22Rv1 (cell line): ENCODE results near the gene GPBAR1.

Experiments used
- H3K27ac ChIP-seq: fragments of 450-650 bp; 2 replicates; pipeline ENCODE4 v1.5.1; 2017
- ZFX ChIP-seq: fragments of 450-650 bp; IDR thresholded peaks from 2 replicates; pipeline ENCODE4 v1.6.1; 2017; ENCODE audit warnings: antibody characterized with exemption, borderline replicate concordance
- TF ChIP-seq, protein P1 (sequence below): fragments of 450-650 bp; IDR thresholded peaks from 2 replicates; pipeline ENCODE4 v1.5.1; 2017; ENCODE audit warnings: mild to moderate bottlenecking

The GPBAR1 gene

DNA sequence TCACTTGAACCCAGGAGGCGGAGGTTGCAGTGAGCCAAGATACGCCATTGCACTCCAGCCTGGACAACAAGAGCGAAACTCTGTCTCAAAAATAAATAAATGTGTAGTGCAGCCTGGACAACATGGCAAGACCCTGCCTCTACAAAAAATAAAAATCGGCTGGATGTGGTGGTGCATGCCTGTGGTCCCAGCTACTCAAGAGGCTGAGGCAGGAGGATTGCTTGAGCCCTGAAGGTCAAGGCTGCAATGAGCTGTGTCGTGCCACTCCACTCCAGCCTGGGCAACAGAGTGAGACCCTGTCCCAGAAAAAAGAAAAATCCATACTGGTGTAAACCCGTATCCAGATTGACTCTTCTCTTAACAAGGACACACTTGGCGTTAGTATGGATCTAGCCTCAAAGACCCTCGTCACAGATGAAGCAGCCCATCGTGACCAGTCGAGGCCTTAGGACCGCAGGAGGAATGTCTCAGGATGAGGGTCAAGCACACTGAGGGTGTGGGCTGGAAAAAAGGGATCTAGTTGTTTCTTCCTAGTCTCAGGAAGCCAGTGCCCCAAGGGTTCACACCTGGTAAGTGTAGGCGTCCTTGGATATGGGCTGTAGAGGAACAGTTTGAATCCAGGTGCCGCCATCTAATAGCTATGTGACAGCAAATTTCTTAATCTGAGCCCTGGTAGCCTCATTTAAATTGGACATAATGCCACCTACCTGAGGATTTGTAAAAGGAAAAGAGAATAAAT is 4.0 kb upstream of the GPBAR1 start:
- TF ChIP-seq, protein P1, sequence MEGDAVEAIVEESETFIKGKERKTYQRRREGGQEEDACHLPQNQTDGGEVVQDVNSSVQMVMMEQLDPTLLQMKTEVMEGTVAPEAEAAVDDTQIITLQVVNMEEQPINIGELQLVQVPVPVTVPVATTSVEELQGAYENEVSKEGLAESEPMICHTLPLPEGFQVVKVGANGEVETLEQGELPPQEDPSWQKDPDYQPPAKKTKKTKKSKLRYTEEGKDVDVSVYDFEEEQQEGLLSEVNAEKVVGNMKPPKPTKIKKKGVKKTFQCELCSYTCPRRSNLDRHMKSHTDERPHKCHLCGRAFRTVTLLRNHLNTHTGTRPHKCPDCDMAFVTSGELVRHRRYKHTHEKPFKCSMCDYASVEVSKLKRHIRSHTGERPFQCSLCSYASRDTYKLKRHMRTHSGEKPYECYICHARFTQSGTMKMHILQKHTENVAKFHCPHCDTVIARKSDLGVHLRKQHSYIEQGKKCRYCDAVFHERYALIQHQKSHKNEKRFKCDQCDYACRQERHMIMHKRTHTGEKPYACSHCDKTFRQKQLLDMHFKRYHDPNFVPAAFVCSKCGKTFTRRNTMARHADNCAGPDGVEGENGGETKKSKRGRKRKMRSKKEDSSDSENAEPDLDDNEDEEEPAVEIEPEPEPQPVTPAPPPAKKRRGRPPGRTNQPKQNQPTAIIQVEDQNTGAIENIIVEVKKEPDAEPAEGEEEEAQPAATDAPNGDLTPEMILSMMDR, result no peak
- TF ChIP-seq ZFX, result no peak
- H3K27ac ChIP-seq, result 0 out of 2 replicates have a peak overlapping the region, but pooled peaks have one; percentile 22

DNA sequence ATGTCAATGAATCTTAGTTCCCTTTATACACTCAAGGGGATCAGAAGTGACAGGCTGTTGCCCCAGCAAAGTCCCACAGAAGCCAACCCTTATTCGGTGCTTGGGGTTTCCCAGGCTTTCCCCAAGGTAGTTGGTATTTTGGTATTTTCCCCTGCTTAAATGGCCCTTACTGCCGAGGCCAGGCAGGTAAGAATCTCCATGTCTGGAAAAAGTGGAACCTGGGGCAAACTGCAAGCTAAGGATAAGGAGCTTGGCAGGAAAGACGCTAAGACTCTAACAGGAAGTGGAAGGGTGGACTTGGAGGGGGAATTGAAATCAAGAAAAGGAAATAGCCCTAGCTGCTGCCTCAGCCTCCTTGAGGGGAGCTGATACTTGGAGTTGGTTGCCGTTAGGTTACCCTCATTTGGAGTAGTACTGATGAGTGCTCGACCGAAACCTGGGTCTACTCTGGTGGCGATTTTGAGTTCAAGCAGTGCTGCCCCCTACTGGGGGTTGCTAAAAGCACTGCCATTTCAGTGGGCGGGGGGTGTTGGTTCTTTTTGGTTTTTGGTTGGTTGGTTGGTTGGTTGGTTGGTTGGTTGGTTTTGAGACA is 3.3 kb upstream of the GPBAR1 start:
- TF ChIP-seq, protein P1, result peak; percentile 85
- no peak for TF ChIP-seq ZFX
- H3K27ac ChIP-seq, result 0 out of 2 replicates have a peak overlapping the region, but pooled peaks have one; percentile 22

DNA sequence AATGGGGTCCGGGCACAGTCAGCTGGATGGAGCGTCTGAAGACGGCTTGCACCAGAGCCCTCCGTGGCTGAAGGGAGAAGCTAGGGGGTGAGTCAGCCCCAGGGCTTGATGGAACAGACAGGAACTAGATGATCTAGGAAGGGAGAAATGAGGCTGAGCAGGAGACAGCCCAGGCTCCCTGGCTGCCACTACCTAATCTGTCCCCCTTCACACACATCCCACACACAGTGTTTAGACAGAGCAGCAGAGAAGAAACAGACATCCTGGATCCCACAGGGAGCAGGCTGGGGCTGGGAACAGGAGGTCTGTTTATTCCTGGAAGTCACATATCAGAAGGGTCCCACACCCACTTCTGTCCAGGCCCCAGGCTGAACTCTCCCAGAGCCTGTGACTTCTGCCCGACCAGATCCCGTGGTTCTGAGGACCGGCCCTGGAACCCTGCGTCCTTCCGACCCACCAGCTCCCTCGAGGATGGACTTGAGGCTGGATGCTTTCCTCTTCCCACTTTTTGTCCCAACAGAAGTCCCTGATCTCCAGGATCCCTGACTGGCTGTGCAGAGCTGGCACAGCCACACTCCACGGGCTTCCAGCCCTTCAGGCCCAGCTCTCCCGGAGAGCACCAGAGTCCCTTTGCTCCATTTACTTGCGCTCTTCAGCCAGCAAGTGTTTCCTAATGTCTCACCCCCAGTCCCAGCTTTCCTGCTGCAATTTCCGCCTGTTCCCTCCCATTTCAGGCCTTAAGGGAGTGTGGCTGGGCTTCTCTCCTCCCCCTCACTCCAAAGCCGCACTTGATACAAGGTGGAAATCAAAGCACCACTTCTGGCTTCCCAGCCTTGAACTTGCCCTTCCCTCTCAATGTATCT is 1.5 kb upstream of the GPBAR1 start:
- H3K27ac ChIP-seq, result no peak overlapping the region
- TF ChIP-seq, protein P1, result no peak
- TF ChIP-seq ZFX, result no peak

DNA sequence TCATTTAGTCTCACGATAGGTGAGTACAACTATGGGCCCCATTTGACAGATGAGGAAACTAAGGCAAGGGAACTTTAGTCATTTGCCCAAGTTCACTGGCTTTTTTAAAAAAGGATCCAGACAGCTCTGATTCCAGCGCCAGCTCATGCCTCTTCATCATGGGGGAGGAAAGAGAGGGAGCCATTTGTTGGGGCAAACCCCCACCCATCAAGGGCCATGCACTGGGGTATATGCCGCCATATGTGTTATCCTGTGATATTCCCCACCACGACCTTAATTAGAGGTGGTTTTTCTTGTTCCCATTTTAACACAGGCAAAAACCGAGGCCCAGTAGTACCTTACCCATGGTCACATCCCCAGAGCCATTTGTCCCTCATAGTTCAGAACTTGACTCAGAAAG is 649 bp upstream of the GPBAR1 start:
- no peak for TF ChIP-seq ZFX
- TF ChIP-seq, protein P1, result no peak
- no peak overlapping the region for H3K27ac ChIP-seq

DNA sequence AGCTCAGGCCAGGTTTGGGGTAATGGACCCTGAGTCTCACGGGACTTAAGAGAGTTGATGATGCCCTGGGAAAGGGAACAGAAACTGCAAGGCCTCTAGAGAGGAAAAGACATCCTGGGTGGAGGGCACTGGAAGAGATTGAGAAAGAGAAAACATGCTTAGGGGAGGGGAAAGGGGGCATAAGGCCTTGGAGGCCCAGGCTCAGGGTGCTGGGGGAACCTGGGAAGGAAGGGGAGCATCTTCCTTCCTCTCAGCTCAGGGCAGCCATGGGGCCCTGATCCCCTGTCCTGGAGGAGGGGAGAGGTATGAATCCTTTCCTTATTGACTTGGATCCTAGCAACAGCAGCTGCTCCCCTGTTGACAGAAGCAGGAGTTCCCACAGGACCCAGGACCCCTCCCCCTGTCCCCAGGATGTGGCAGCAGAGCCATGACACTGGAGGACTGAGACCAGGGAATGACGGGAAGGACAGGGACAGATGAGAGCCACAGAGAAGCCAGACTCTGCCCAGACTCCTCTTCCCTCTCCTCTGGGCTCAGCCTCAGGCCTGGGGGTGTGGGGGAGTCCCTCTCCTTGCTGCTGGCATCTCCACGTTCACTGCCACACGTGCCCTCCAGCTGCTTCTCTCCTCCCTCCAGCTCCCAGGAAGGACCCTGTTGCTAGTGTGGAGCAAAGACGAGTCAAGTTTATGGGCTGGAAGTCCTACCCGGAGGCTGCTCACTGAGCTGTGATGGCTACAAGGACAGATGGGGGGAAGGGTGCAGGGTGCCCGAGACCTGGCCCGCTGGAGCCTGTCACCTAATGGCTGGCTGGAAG is 815 bp downstream of the GPBAR1 start:
- no peak overlapping the region for H3K27ac ChIP-seq

DNA sequence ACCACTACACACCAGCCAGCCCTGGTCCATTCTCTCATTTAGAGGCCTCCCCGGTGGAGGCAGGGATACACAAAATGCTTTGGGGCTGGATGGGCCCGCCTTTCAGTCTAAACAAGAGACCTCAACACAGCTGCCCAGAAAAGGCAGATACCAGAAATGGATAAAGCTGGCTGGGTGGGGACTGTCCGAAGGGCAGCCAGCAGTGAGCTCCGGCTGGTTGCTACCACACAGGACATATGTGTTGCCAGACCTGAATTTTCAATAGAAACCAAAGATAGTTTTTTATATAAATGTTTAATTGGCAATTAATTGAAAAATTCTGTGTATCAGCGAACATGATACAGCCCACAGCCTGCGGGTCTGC is 1.4 kb downstream of the GPBAR1 start:
- no peak overlapping the region for H3K27ac ChIP-seq
- no peak for TF ChIP-seq ZFX
- TF ChIP-seq, protein P1, result no peak

More for the DNA sequence above, 815 bp downstream of the GPBAR1 start:
- TF ChIP-seq, protein P1, result no peak
- no peak for TF ChIP-seq ZFX
